Measurements from ENCODE around the gene CHAC1.
"Not testable (repeated sequence)": the region's sequence is repeated elsewhere in the genome, so short reads cannot be mapped to it uniquely, and the experiment has no call there.

The CHAC1 gene

DNA sequence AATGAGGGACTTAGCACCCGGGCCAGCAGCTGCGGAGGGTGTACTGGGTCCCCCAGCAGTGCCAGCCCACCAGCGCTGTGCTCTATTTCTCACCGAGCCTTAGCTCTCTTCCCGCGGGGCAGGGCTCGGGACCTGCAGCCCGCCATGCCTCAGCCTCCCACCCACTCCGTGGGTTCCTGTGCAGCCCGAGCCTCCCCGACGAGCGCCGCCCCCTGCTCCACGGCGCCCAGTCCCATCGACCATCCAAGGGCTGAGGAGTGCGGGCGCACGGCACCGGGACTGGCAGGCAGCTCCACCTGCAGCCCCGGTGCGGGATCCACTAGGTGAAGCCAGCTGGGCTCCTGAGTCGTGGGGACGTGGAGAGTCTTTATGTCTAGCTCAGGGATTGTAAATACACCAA, 8.5 kb downstream of the CHAC1 start:
- not testable (repeated sequence) for H3K27me3 ChIP-seq (replicated peaks; ENCODE audit: control insufficient read depth, insufficient read depth, low read length); H3K4me3 ChIP-seq (ENCODE audit: low read length); H3K9me3 ChIP-seq (ENCODE audit: control insufficient read depth, low read length); H3K36me3 ChIP-seq (ENCODE audit: control insufficient read depth, insufficient read depth, low read length, severe bottlenecking); DNase-seq (ENCODE audit: low read depth); H3K4me1 ChIP-seq (ENCODE audit: control insufficient read depth, insufficient read depth, low read length); H3K9ac ChIP-seq (ENCODE audit: low read length)

DNA sequence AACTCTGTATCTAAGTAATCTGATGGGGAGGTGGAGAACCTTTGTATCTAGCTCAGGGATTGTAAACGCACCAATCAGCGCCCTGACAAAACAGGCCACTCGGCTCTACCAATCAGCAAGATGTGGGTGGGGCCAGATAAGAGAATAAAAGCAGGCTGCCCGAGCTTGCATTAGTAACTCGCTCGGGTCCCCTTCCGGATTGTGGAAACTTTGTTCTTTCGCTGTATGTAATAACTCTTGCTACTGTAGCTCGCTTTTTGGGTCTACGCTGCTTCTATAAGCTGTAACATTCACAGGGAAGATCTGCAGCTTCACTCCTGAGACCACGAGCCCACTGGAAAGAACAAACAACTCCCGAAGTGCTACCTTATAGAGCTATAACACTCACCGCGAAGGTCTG, 9.0 kb downstream of the CHAC1 start:
- not testable (repeated sequence) for H3K9me3 ChIP-seq (ENCODE audit: control insufficient read depth, low read length); H3K4me3 ChIP-seq (ENCODE audit: low read length); H3K9ac ChIP-seq (ENCODE audit: low read length); DNase-seq (ENCODE audit: low read depth); H3K27me3 ChIP-seq (replicated peaks; ENCODE audit: control insufficient read depth, insufficient read depth, low read length); H3K36me3 ChIP-seq (ENCODE audit: control insufficient read depth, insufficient read depth, low read length, severe bottlenecking)
- peaks cover 12% of the 10 kb centered on the region for H3K4me1 ChIP-seq (ENCODE audit: control insufficient read depth, insufficient read depth, low read length)

DNA sequence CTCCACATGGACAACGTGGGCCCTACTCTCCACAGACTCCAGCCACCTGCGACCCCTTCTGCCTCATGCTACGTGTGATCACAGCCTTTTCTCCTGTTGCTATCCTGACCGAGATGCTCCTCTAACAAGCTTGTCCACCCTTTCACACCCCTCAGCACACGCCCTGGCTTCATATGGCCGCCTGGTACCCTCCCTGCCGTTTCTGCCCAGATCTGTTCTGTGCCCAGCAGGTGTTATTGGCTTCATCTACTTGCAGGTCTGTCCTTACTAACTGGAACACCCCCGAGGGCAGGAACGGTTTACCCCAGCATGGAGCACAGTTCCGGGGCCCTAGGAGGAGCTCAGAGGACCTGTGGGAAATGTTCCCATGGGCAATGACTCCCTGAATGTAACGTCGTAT, 9.9 kb downstream of the CHAC1 start:
- H3K36me3 ChIP-seq (ENCODE audit: control insufficient read depth, insufficient read depth, low read length, severe bottlenecking), result no peaks in the 10 kb centered on the region
- H3K9ac ChIP-seq (ENCODE audit: low read length), result no peak overlapping the region
- peaks cover 10% of the 10 kb centered on the region for H3K27me3 ChIP-seq (replicated peaks; ENCODE audit: control insufficient read depth, insufficient read depth, low read length)
- peaks cover 12% of the 10 kb centered on the region for H3K4me1 ChIP-seq (ENCODE audit: control insufficient read depth, insufficient read depth, low read length)
- H3K4me3 ChIP-seq (ENCODE audit: low read length), result no peak overlapping the region
- no peaks in the 10 kb centered on the region for H3K9me3 ChIP-seq (ENCODE audit: control insufficient read depth, low read length)
- DNase-seq (ENCODE audit: low read depth), result no peak

DNA sequence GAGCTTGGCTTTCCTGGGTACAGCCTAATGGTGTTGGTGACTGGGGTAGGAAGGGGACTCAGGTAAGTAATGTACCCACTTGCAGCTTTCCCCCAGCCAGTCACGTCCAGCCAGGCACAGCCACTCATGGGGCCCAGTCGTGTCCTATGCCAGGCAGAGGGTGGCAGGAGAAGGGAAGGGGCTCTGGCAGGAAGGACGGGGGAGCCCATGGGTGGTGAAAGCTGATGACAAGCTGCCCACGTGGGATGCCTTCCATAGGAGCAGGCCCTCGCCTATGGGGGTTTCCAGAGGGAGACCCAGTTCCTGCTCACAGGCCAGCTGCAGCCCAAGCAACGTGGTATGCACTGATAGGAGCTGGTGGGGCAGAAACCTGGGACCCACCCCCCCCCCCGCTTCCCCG, 10.7 kb downstream of the CHAC1 start:
- no peaks in the 10 kb centered on the region for H3K36me3 ChIP-seq (ENCODE audit: control insufficient read depth, insufficient read depth, low read length, severe bottlenecking)
- H3K4me1 ChIP-seq (ENCODE audit: control insufficient read depth, insufficient read depth, low read length), result peaks cover 12% of the 10 kb centered on the region
- H3K27me3 ChIP-seq (replicated peaks; ENCODE audit: control insufficient read depth, insufficient read depth, low read length), result peaks cover 10% of the 10 kb centered on the region
- H3K9ac ChIP-seq (ENCODE audit: low read length), result no peak overlapping the region
- DNase-seq (ENCODE audit: low read depth), result no peak
- no peak overlapping the region for H3K4me3 ChIP-seq (ENCODE audit: low read length)
- no peaks in the 10 kb centered on the region for H3K9me3 ChIP-seq (ENCODE audit: control insufficient read depth, low read length)

DNA sequence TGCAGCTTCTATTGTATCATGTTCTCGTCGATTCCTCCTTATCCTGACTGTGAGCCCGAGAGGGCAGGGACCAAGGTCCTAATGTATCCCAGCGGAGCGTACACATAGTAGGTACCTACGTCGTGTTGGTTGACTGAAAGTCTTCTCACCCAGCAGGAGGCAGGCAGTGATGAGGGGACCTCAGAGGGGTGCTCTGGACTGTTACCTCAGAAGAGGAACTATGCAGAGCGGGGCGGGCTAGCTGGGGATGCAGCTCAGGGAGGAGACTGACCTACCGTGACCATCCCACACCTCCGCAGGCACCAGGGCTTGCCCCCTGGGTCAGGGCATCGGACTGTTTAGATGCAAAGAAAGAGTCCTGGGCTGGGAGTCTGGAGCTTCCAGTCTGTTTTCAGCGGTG, 11.4 kb downstream of the CHAC1 start:
- no peak overlapping the region for H3K4me3 ChIP-seq (ENCODE audit: low read length)
- peaks cover 12% of the 10 kb centered on the region for H3K4me1 ChIP-seq (ENCODE audit: control insufficient read depth, insufficient read depth, low read length)
- no peak for DNase-seq (ENCODE audit: low read depth)
- no peaks in the 10 kb centered on the region for H3K36me3 ChIP-seq (ENCODE audit: control insufficient read depth, insufficient read depth, low read length, severe bottlenecking)
- peaks cover 10% of the 10 kb centered on the region for H3K27me3 ChIP-seq (replicated peaks; ENCODE audit: control insufficient read depth, insufficient read depth, low read length)
- H3K9ac ChIP-seq (ENCODE audit: low read length), result no peak overlapping the region
- no peaks in the 10 kb centered on the region for H3K9me3 ChIP-seq (ENCODE audit: control insufficient read depth, low read length)

DNA sequence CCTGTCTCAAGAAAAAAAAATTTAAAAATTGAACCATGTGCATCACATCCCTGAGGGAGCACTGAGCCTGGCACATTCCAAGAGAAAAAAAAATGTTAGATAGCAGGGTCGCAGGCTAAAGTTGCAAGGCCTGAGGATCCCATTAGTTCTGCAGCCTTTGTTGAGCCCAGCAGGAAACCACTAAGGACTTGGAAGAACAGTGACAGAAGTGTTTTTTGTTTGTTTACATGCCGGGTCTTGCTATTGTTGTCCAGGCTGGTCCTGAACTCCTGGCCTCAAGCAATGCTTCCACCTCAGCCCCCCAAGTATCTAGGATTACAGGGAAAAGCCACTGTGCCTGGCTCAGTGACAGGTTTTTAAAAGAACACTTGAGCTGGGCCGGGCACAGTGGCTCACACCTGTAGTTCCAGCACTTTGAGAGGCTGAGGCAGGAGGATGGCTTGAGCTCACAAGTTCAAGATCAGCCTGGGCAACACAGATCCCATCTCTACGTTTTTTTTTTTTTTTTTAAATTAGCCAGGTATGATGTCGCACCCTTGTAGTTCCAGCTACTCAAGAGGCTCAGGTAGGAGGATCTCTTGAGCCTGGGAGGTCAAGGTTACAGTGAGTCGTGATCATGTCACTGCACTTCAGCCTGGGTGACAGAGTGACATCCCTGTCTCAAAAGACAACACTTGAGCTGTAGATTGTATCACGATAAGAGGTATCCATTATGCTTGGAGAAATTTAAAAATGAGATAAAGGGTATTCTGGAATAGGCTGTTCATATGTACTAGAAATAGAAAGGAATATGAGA, 15.2 kb downstream of the CHAC1 start:
- Histone ChIP-seq H3K27me3 (replicated peaks; ENCODE audit: control insufficient read depth, insufficient read depth, low read length) (peaks cover 1% of the 10 kb centered on the region), H3K4me1 (ENCODE audit: control insufficient read depth, insufficient read depth, low read length) (peaks cover 12% of the 10 kb centered on the region), H3K4me3 (ENCODE audit: low read length) (no peak overlapping the region), H3K9me3 (ENCODE audit: control insufficient read depth, low read length) (no peaks in the 10 kb centered on the region), H3K9ac (ENCODE audit: low read length) (no peak overlapping the region), H3K36me3 (ENCODE audit: control insufficient read depth, insufficient read depth, low read length, severe bottlenecking) (no peaks in the 10 kb centered on the region)
- no peak for DNase-seq (ENCODE audit: low read depth)

DNA sequence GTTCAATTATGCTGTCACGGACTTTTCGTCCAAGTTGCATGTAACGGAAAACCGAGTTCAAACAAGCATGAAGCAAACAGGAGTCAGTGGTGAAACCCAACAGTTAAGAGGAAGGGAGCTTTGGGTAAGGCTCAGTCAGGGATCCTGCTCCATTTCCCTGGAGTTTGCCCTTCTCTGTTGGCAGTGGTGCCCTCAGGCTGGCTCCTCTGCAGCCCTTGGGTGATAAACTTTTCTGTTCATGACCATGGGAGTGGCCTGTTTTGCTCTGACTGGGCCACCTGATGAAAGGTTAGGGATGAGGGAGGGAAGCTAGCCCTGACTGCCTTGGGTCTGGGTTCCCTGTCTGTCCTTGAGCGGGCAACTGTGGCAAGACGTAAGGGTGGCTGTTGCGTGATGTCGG, 16.1 kb downstream of the CHAC1 start:
- DNase-seq (ENCODE audit: low read depth), result no peak
- Histone ChIP-seq H3K4me3 (ENCODE audit: low read length) (no peak overlapping the region), H3K9ac (ENCODE audit: low read length) (no peak overlapping the region), H3K36me3 (ENCODE audit: control insufficient read depth, insufficient read depth, low read length, severe bottlenecking) (no peaks in the 10 kb centered on the region), H3K4me1 (ENCODE audit: control insufficient read depth, insufficient read depth, low read length) (peaks cover 12% of the 10 kb centered on the region), H3K27me3 (replicated peaks; ENCODE audit: control insufficient read depth, insufficient read depth, low read length) (no peaks in the 10 kb centered on the region), H3K9me3 (ENCODE audit: control insufficient read depth, low read length) (no peaks in the 10 kb centered on the region)

DNA sequence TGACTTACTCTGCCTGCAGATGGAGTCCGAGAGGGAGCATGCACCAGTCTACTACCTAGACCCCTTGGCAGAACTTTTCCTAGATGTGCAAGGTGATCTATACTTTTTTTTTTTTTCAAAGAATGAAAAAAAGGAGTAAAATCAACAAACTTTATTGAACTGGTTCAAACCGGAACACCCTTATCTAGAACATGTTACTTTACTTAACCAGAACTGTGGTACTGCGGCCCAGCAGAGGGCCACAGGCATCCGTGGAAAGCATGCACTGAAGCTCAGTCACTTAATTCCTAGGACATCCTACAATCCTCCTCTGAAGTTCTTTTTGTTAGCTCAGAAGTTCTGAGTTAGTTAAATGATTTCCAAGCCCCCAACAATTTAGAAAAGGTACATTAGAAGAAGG, 21.6 kb downstream of the CHAC1 start:
- no peak overlapping the region for H3K4me3 ChIP-seq (ENCODE audit: low read length)
- peaks cover 5% of the 10 kb centered on the region for H3K4me1 ChIP-seq (ENCODE audit: control insufficient read depth, insufficient read depth, low read length)
- DNase-seq (ENCODE audit: low read depth), result no peak
- H3K27me3 ChIP-seq (replicated peaks; ENCODE audit: control insufficient read depth, insufficient read depth, low read length), result no peaks in the 10 kb centered on the region
- H3K9me3 ChIP-seq (ENCODE audit: control insufficient read depth, low read length), result no peaks in the 10 kb centered on the region
- H3K36me3 ChIP-seq (ENCODE audit: control insufficient read depth, insufficient read depth, low read length, severe bottlenecking), result peaks cover 42% of the 10 kb centered on the region
- no peak overlapping the region for H3K9ac ChIP-seq (ENCODE audit: low read length)

DNA sequence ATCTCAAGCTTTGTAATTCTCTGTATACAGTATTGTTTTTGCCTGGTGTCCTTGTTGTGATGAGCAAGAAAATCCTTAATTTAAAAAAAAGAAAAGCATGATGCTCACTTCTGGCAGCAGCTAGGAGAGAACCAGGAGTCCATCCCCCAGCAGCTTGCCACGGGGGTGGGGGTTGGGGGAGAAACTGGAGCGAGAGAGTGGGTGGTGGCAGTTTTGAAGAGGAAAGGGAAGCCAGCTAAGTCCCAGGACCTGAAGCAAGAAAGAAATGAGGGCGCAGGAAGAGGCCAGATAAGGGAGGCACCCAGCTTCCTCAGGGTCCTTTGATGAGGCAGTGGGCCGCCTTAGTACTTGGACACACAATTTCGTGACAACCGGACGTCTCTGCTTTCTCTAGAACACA, 23.5 kb downstream of the CHAC1 start:
- H3K4me1 ChIP-seq (ENCODE audit: control insufficient read depth, insufficient read depth, low read length), result peaks cover 5% of the 10 kb centered on the region
- H3K9ac ChIP-seq (ENCODE audit: low read length), result no peak overlapping the region
- no peaks in the 10 kb centered on the region for H3K9me3 ChIP-seq (ENCODE audit: control insufficient read depth, low read length)
- no peak overlapping the region for H3K4me3 ChIP-seq (ENCODE audit: low read length)
- DNase-seq (ENCODE audit: low read depth), result no peak
- H3K27me3 ChIP-seq (replicated peaks; ENCODE audit: control insufficient read depth, insufficient read depth, low read length), result no peaks in the 10 kb centered on the region
- peaks cover 61% of the 10 kb centered on the region for H3K36me3 ChIP-seq (ENCODE audit: control insufficient read depth, insufficient read depth, low read length, severe bottlenecking)

DNA sequence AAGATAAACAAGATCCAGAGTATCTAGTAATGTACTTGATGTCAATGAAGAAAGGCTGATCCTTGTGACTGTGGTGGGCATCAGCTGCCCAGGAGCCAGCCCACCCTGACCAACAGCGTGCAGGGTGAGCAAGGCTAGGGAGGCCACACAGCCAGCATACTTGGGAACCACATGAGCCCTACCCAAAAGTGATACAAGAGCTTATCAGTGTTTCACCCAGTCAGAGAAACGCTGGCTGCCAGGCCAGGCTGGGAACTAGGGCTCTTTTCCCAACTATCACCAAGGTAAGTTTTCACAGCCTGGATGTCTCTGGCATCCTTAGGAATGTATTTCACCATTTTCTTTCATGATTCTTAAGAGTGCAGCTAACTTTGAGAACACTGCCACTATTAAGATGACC, 24.9 kb downstream of the CHAC1 start:
- Histone ChIP-seq H3K27me3 (replicated peaks; ENCODE audit: control insufficient read depth, insufficient read depth, low read length) (no peaks in the 10 kb centered on the region), H3K4me1 (ENCODE audit: control insufficient read depth, insufficient read depth, low read length) (peaks cover 5% of the 10 kb centered on the region), H3K9ac (ENCODE audit: low read length) (no peak overlapping the region), H3K9me3 (ENCODE audit: control insufficient read depth, low read length) (no peaks in the 10 kb centered on the region), H3K4me3 (ENCODE audit: low read length) (no peak overlapping the region), H3K36me3 (ENCODE audit: control insufficient read depth, insufficient read depth, low read length, severe bottlenecking) (peaks cover 74% of the 10 kb centered on the region)
- no peak for DNase-seq (ENCODE audit: low read depth)

DNA sequence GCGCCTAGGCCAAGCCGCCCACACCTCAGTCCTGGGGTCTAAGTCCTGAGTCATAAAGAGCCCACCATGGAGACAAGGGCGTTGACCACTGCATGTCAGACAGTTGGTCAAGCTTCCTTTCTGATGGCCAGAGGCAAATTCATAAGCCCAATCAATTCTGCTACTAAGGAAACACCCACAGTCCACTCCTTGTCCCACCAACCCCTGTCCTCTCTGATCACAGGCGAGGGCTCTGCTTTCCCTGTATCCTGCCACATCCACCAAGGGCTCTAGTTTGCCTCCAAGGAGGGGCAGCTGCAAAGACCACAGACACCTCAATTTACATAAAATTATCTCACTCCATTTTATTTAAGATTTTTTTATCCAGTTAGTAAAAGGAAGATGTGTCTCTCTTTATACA, 25.3 kb downstream of the CHAC1 start:
- H3K27me3 ChIP-seq (replicated peaks; ENCODE audit: control insufficient read depth, insufficient read depth, low read length), result no peaks in the 10 kb centered on the region
- peaks cover 79% of the 10 kb centered on the region for H3K36me3 ChIP-seq (ENCODE audit: control insufficient read depth, insufficient read depth, low read length, severe bottlenecking)
- H3K9ac ChIP-seq (ENCODE audit: low read length), result no peak overlapping the region
- no peak overlapping the region for H3K4me3 ChIP-seq (ENCODE audit: low read length)
- no peaks in the 10 kb centered on the region for H3K9me3 ChIP-seq (ENCODE audit: control insufficient read depth, low read length)
- DNase-seq (ENCODE audit: low read depth), result no peak
- peaks cover 5% of the 10 kb centered on the region for H3K4me1 ChIP-seq (ENCODE audit: control insufficient read depth, insufficient read depth, low read length)

DNA sequence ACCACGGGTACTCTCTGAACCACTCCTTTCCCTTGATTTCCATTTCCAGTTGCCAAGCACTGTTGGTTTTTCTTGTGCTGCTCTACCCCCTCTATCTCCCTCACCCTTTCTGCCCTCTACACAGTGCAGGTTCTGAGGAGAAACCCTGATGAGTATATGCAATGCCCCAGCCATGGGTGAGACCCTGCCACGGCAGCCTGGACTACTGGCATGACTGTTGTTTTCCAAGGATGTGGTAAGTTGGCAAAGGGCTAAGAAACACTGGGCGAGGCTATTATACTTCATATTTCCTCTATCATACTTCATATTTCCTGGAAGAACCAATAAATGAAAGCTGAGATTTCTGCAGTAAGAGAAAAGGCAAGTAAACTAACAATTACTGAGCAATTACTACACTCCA, 27.9 kb downstream of the CHAC1 start:
- Histone ChIP-seq H3K9me3 (ENCODE audit: control insufficient read depth, low read length) (no peaks in the 10 kb centered on the region), H3K27me3 (replicated peaks; ENCODE audit: control insufficient read depth, insufficient read depth, low read length) (no peaks in the 10 kb centered on the region), H3K9ac (ENCODE audit: low read length) (no peak overlapping the region), H3K4me3 (ENCODE audit: low read length) (no peak overlapping the region), H3K4me1 (ENCODE audit: control insufficient read depth, insufficient read depth, low read length) (peaks cover 13% of the 10 kb centered on the region), H3K36me3 (ENCODE audit: control insufficient read depth, insufficient read depth, low read length, severe bottlenecking) (peaks cover 98% of the 10 kb centered on the region)
- DNase-seq (ENCODE audit: low read depth), result no peak
